Trophoblast cell (in vitro differentiated cells and primary cell): ENCODE measurements around the gene OMP.

Experiments used
- DNase-seq, 2 donors: peaks; one replicate each; pipeline ENCODE4 v3.0.0-alpha.2; 2016
- H2AFZ ChIP-seq: 2 replicates; pipeline ENCODE4 v1.6.1; 2013; ENCODE audit warnings: low read length, moderate library complexity, mild to moderate bottlenecking; ENCODE audit not compliant: insufficient read depth, poor library complexity
- H2AK5ac ChIP-seq: 2 replicates; pipeline ENCODE4 v1.6.1; 2013; ENCODE audit warnings: mild to moderate bottlenecking, low read length
- H2BK120ac ChIP-seq: 2 replicates; pipeline ENCODE4 v1.6.1; 2013; ENCODE audit warnings: low read length, mild to moderate bottlenecking, moderate library complexity; ENCODE audit not compliant: insufficient read depth, poor library complexity
- H2BK12ac ChIP-seq: 2 replicates; pipeline ENCODE4 v1.6.1; 2013; ENCODE audit warnings: mild to moderate bottlenecking, low read length, moderate library complexity
- H2BK5ac ChIP-seq: 2 replicates; pipeline ENCODE4 v1.6.1; 2013; ENCODE audit warnings: low read length, low read depth, moderate library complexity, mild to moderate bottlenecking; ENCODE audit not compliant: poor library complexity
- H3K14ac ChIP-seq: 2 replicates; pipeline ENCODE4 v1.6.1; 2013; ENCODE audit warnings: mild to moderate bottlenecking, low read length
- H3K18ac ChIP-seq: 2 replicates; pipeline ENCODE4 v1.6.1; 2013; ENCODE audit warnings: mild to moderate bottlenecking, low read length
- H3K23ac ChIP-seq: 2 replicates; pipeline ENCODE4 v1.6.1; 2013; ENCODE audit warnings: low read length
- H3K27ac ChIP-seq: 2 replicates; pipeline ENCODE4 v1.5.1; 2013; ENCODE audit warnings: low read depth, mild to moderate bottlenecking, inconsistent platforms, low read length, moderate library complexity
- H3K27me3 ChIP-seq: 2 replicates; pipeline ENCODE4 v1.6.1; 2013; ENCODE audit warnings: inconsistent platforms, mild to moderate bottlenecking, low read length, moderate library complexity; ENCODE audit not compliant: insufficient read depth
- H3K36me3 ChIP-seq, 2 experiments: 1 replicate in 1 of 2; 2 replicates in 1 of 2; pipeline ENCODE4 v1.6.1; 2013; ENCODE audit warnings: low read length in 2 of 2, mild to moderate bottlenecking in 2 of 2, moderate library complexity in 1 of 2; ENCODE audit not compliant: insufficient read depth in 2 of 2, control insufficient read depth in 1 of 2
- H3K4ac ChIP-seq: 2 replicates; pipeline ENCODE4 v1.6.1; 2013; ENCODE audit warnings: low read depth, mild to moderate bottlenecking, low read length, moderate library complexity
- H3K4me1 ChIP-seq, 2 experiments: 1 replicate in 1 of 2; 2 replicates in 1 of 2; pipeline ENCODE4 v1.6.1; 2013; ENCODE audit warnings: low read length in 2 of 2, mild to moderate bottlenecking in 2 of 2, moderate library complexity in 1 of 2; ENCODE audit not compliant: insufficient read depth in 2 of 2, control insufficient read depth in 1 of 2
- H3K4me2 ChIP-seq: 2 replicates; pipeline ENCODE4 v1.6.1; 2013; ENCODE audit warnings: inconsistent platforms, mild to moderate bottlenecking, low read length, moderate library complexity
- H3K4me3 ChIP-seq: 2 replicates; pipeline ENCODE4 v1.5.1; 2013; ENCODE audit warnings: mild to moderate bottlenecking, low read depth, low read length, inconsistent platforms
- H3K79me1 ChIP-seq: one replicate; pipeline ENCODE4 v1.6.1; 2013; ENCODE audit warnings: low read length
- H3K79me2 ChIP-seq: 2 replicates; pipeline ENCODE4 v1.6.1; 2013; ENCODE audit warnings: low read length, mild to moderate bottlenecking; ENCODE audit not compliant: control insufficient read depth, insufficient read depth, poor library complexity
- H3K9ac ChIP-seq: 2 replicates; pipeline ENCODE4 v1.6.1; 2013; ENCODE audit warnings: mild to moderate bottlenecking, low read length
- H3K9me3 ChIP-seq: 2 replicates; pipeline ENCODE4 v1.6.1; 2013; ENCODE audit warnings: low read depth, mild to moderate bottlenecking, control low read depth, inconsistent platforms, low read length; ENCODE audit not compliant: insufficient read depth
- H4K12ac ChIP-seq: 2 replicates; pipeline ENCODE4 v1.6.1; 2013; ENCODE audit warnings: low read depth, mild to moderate bottlenecking, low read length, moderate library complexity
- H4K8ac ChIP-seq: 2 replicates; pipeline ENCODE4 v1.6.1; 2013; ENCODE audit warnings: low read depth, mild to moderate bottlenecking, low read length, moderate library complexity
- H4K91ac ChIP-seq: one replicate; pipeline ENCODE4 v1.6.1; 2013; ENCODE audit warnings: low read depth, mild to moderate bottlenecking, low read length, moderate library complexity
- WGBS: extraction: QIAGEN DNeasy Blood & Tissue Kit; methylation state at CpG from one replicate; pipeline ENCODE4 v1.1.7; 2013; ENCODE audit warnings: missing lambda C conversion rate; ENCODE audit not compliant: insufficient read length, insufficient coverage; ENCODE audit errors: extremely low coverage; 5-methylcytosine and 5-hydroxymethylcytosine counted together

OMP gene

GRCh38 chr11:77066229-77067042 lies 36.2 kb upstream of the OMP start, which contains the start of gene CAPN5:
Gene CAPN5, plus strand, starts transcription at chr11:77066971. Its CDS starts 17,916 bp downstream, at chr11:77084887.
- peaks cover 5 to 13% of the 10 kb centered on the region in 2 experiments for H3K4me1 ChIP-seq

GRCh38 chr11:77067861-77068443 lies 34.7 kb upstream of the OMP start:
- H3K27me3 ChIP-seq = no peaks in the 10 kb centered on the region
- peaks cover 2% of the 10 kb centered on the region for H3K79me1 ChIP-seq
- H3K4me1 ChIP-seq = peaks cover 5 to 19% of the 10 kb centered on the region in 2 experiments
- H2AK5ac ChIP-seq = no peak overlapping the region
- peak overlapping the region; percentile 90 for H3K4me2 ChIP-seq
- no peak overlapping the region for H3K18ac ChIP-seq
- H2AFZ ChIP-seq = no peak overlapping the region
- no peak overlapping the region for H3K14ac ChIP-seq
- H3K4me3 ChIP-seq = no peak overlapping the region
- H3K9ac ChIP-seq = no peak overlapping the region
- no peak overlapping the region for H3K27ac ChIP-seq
- no peaks in the 10 kb centered on the region for H3K9me3 ChIP-seq
- no peak overlapping the region for H4K8ac ChIP-seq
- no peak for DNase-seq
- no peak overlapping the region for H2BK120ac ChIP-seq
- H3K79me2 ChIP-seq = no peaks in the 10 kb centered on the region
- H3K36me3 ChIP-seq = no peaks in the 10 kb centered on the region
- H2BK5ac ChIP-seq = no peak overlapping the region
- no peak overlapping the region for H3K4ac ChIP-seq
- no peak overlapping the region for H4K91ac ChIP-seq
- no peak overlapping the region for H2BK12ac ChIP-seq
- WGBS = no CpG with 5 or more reads among the region's 8 CpGs
- H4K12ac ChIP-seq = no peak overlapping the region
- H3K23ac ChIP-seq = no peak overlapping the region

More at GRCh38 chr11:77066229-77067042, 36.2 kb upstream of the OMP start, which contains the start of gene CAPN5:
- H3K18ac ChIP-seq = peak within 1 kb of the TSS; percentile 50
- H2AK5ac ChIP-seq = no peak within 1 kb of the TSS
- H2BK12ac ChIP-seq = no peak within 1 kb of the TSS
- WGBS = no CpG with 5 or more reads among the region's 69 CpGs
- peaks cover 2% of the 10 kb centered on the region for H3K79me1 ChIP-seq
- peak within 1 kb of the TSS; percentile 80 for H3K4me3 ChIP-seq
- H2BK5ac ChIP-seq = peak within 1 kb of the TSS; percentile 9
- peak within 1 kb of the TSS; percentile 90 for H3K4me2 ChIP-seq
- peak; percentile 80 to 92 for DNase-seq
- peak within 1 kb of the TSS; percentile 70 for H4K91ac ChIP-seq
- H3K9ac ChIP-seq = peak within 1 kb of the TSS; percentile 81
- H3K23ac ChIP-seq = no peak within 1 kb of the TSS
- H2BK120ac ChIP-seq = no peak within 1 kb of the TSS
- peak within 1 kb of the TSS; percentile 68 for H4K12ac ChIP-seq
- H3K27me3 ChIP-seq = no peaks in the 10 kb centered on the region
- no peak within 1 kb of the TSS for H3K27ac ChIP-seq
- H3K36me3 ChIP-seq = no peaks in the 10 kb centered on the region
- H2AFZ ChIP-seq = peak within 1 kb of the TSS; percentile 76
- no peaks in the 10 kb centered on the region for H3K79me2 ChIP-seq
- H3K9me3 ChIP-seq = no peaks in the 10 kb centered on the region
- peak within 1 kb of the TSS; percentile 77 for H3K14ac ChIP-seq
- peak within 1 kb of the TSS; percentile 44 for H3K4ac ChIP-seq
- peak within 1 kb of the TSS; percentile 89 for H4K8ac ChIP-seq

GRCh38 chr11:77068457-77069335 lies 33.9 kb upstream of the OMP start:
- no peak overlapping the region for H3K4me3 ChIP-seq
- H3K27me3 ChIP-seq = no peaks in the 10 kb centered on the region
- no peak overlapping the region for H3K18ac ChIP-seq
- no peak overlapping the region for H3K4ac ChIP-seq
- WGBS = no CpG with 5 or more reads among the region's 7 CpGs
- no peaks in the 10 kb centered on the region for H3K79me2 ChIP-seq
- DNase-seq = no peak
- H4K91ac ChIP-seq = no peak overlapping the region
- H2BK5ac ChIP-seq = no peak overlapping the region
- H3K14ac ChIP-seq = no peak overlapping the region
- H4K8ac ChIP-seq = no peak overlapping the region
- H2BK120ac ChIP-seq = no peak overlapping the region
- H4K12ac ChIP-seq = no peak overlapping the region
- no peak overlapping the region for H3K27ac ChIP-seq
- H3K4me1 ChIP-seq = peaks cover 5 to 25% of the 10 kb centered on the region in 2 experiments
- H2AFZ ChIP-seq = no peak overlapping the region
- H2AK5ac ChIP-seq = no peak overlapping the region
- no peaks in the 10 kb centered on the region for H3K9me3 ChIP-seq
- H3K9ac ChIP-seq = no peak overlapping the region
- H3K23ac ChIP-seq = no peak overlapping the region
- H2BK12ac ChIP-seq = no peak overlapping the region
- H3K79me1 ChIP-seq = peaks cover 2% of the 10 kb centered on the region
- no peak overlapping the region for H3K4me2 ChIP-seq
- no peaks in the 10 kb centered on the region for H3K36me3 ChIP-seq

- no CpG with 5 or more reads among the region's 6 CpGs for WGBS
- no peak overlapping the region for H2AK5ac ChIP-seq
- no peak overlapping the region for H2BK120ac ChIP-seq
- H3K27ac ChIP-seq = no peak overlapping the region
- no peak overlapping the region for H3K9ac ChIP-seq
- H3K14ac ChIP-seq = no peak overlapping the region
- DNase-seq = no peak
- H4K12ac ChIP-seq = no peak overlapping the region
- H3K36me3 ChIP-seq = no peaks in the 10 kb centered on the region
- H3K23ac ChIP-seq = no peak overlapping the region
- peaks cover 2% of the 10 kb centered on the region for H3K79me1 ChIP-seq
- no peaks in the 10 kb centered on the region for H3K9me3 ChIP-seq
- no peak overlapping the region for H3K4ac ChIP-seq
- no peak overlapping the region for H4K8ac ChIP-seq
- H3K4me3 ChIP-seq = no peak overlapping the region
- no peaks in the 10 kb centered on the region for H3K27me3 ChIP-seq
- H3K4me2 ChIP-seq = no peak overlapping the region
- no peak overlapping the region for H2BK12ac ChIP-seq
- H4K91ac ChIP-seq = no peak overlapping the region
- no peak overlapping the region for H3K18ac ChIP-seq
- peaks cover 5 to 27% of the 10 kb centered on the region in 2 experiments for H3K4me1 ChIP-seq
- no peak overlapping the region for H2BK5ac ChIP-seq
- H2AFZ ChIP-seq = no peak overlapping the region
- H3K79me2 ChIP-seq = no peaks in the 10 kb centered on the region
These were observed 33.2 kb upstream of the OMP start for GRCh38 chr11:77069336-77069968.
